H1 (cell line): ENCODE results near the gene GLTP.

Experiments
- BRCA1 ChIP-seq: IDR thresholded peaks from 2 replicates; pipeline ENCODE4 v1.6.1; 2012; ENCODE audit warnings: low read depth, low read length, improper control_type of control experiment
- CEBPB ChIP-seq: IDR thresholded peaks from 2 replicates; pipeline ENCODE4 v1.6.1; 2012; ENCODE audit warnings: low read depth, low read length
- EZH2 ChIP-seq: fragments of 200-600 bp; sonication (generic); IDR thresholded peaks from 2 replicates; pipeline ENCODE4 v1.7.1; 2012; ENCODE audit warnings: low read depth, mild to moderate bottlenecking, moderate library complexity, low read length, inconsistent platforms; ENCODE audit not compliant: severe bottlenecking
- GTF2F1 ChIP-seq: IDR thresholded peaks from 2 replicates; pipeline ENCODE4 v1.6.1; 2012; ENCODE audit warnings: low read depth, low read length, improper control_type of control experiment, borderline replicate concordance
- POLR2A ChIP-seq, 2 experiments: IDR thresholded peaks; 1 replicate in 1 of 2; 2 replicates in 1 of 2; pipeline ENCODE4 v1.6.1; 2011; ENCODE audit warnings: low read depth in 2 of 2, low read length in 2 of 2, mild to moderate bottlenecking in 2 of 2; ENCODE audit errors: control extremely low read depth in 1 of 2
- SIX5 ChIP-seq: IDR thresholded peaks from 2 replicates; pipeline ENCODE4 v1.6.1; 2011; ENCODE audit warnings: mild to moderate bottlenecking, low read depth, low read length
- SP4 ChIP-seq: IDR thresholded peaks from 2 replicates; pipeline ENCODE4 v1.6.1; 2012; ENCODE audit warnings: low read length, inconsistent platforms
- TAF1 ChIP-seq: IDR thresholded peaks from 2 replicates; pipeline ENCODE4 v1.6.1; 2011; ENCODE audit warnings: mild to moderate bottlenecking, low read depth, low read length
- TF ChIP-seq, protein P1 (sequence below), 3 experiments: IDR thresholded peaks; 1 replicate in 2 of 3; 2 replicates in 1 of 3; pipeline versions ENCODE4 v1.5.1 to v1.6.1; 2011; ENCODE audit warnings: low read length in 3 of 3, mild to moderate bottlenecking in 3 of 3, inconsistent platforms in 2 of 3, low read depth in 1 of 3, moderate library complexity in 1 of 3; ENCODE audit not compliant: insufficient read depth in 1 of 3; ENCODE audit errors: control extremely low read depth in 1 of 3

- TF ChIP-seq TAF1 (no peak), SIX5 (no peak), POLR2A (IDR thresholded peaks at IDR 0.05; ENCODE audit: control extremely low read depth in 1 of 2, low read depth in 2 of 2, low read length in 2 of 2) (no peak), EZH2 (no peak), CEBPB (no peak), SP4 (no peak), BRCA1 (no peak), GTF2F1 (no peak)
- TF ChIP-seq, protein P1, sequence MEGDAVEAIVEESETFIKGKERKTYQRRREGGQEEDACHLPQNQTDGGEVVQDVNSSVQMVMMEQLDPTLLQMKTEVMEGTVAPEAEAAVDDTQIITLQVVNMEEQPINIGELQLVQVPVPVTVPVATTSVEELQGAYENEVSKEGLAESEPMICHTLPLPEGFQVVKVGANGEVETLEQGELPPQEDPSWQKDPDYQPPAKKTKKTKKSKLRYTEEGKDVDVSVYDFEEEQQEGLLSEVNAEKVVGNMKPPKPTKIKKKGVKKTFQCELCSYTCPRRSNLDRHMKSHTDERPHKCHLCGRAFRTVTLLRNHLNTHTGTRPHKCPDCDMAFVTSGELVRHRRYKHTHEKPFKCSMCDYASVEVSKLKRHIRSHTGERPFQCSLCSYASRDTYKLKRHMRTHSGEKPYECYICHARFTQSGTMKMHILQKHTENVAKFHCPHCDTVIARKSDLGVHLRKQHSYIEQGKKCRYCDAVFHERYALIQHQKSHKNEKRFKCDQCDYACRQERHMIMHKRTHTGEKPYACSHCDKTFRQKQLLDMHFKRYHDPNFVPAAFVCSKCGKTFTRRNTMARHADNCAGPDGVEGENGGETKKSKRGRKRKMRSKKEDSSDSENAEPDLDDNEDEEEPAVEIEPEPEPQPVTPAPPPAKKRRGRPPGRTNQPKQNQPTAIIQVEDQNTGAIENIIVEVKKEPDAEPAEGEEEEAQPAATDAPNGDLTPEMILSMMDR (IDR thresholded peaks at IDR 0.05; ENCODE audit: control extremely low read depth in 1 of 3, insufficient read depth in 1 of 3, low read depth in 1 of 3, low read length in 3 of 3), result no peak
Observed at GRCh38 chr12:109871668-109872314, 8.6 kb downstream of the GLTP start.
